Middle frontal gyrus (tissue), 1 donor: ENCODE results near the gene ZNF3.

ENCODE experiments used
- DNase-seq: peaks from one replicate; pipeline ENCODE4 v3.0.0-alpha.2; 2015; ENCODE audit warnings: low spot score; ENCODE audit errors: extremely low spot score

The ZNF3 gene

DNA sequence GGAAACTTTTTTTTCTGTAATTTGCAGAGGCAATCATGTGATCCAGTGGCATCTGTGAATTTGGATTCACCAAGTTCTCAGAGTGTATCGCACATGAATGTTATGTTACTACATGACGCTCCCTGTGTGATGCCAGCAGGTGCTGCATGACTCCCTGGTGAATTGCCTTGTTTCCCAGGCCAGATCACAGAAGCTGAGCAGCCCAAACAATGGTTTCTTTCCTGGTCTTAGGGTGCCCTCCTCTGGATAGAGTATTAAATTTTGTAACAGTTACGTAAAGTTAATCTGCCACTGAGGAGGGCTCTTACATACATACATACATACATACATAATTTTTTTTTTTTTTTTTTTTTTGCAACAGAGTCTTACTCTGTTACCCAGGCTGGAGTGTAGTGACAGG is 28.3 kb downstream of the ZNF3 start:
- peak; percentile 51 for DNase-seq

DNA sequence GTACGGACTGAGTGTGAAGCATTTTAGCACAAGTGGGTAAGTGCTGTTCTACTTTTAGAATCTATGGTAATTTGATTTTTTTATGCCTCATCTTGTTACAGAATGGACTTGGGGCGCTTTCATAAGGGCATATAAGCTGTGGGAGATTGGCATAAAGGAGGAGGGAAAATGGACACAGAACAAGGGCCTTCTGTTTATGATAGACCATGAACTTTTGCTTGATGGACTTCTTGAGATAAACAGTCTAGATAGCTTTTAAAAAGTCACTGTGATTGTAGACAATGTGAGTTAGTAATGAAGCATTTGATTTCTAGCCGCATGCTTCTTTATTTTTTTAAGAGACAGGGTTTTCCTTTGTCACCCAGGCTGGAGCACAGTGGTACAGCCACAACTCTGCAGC is 29.9 kb downstream of the ZNF3 start:
- no peak for DNase-seq

DNA sequence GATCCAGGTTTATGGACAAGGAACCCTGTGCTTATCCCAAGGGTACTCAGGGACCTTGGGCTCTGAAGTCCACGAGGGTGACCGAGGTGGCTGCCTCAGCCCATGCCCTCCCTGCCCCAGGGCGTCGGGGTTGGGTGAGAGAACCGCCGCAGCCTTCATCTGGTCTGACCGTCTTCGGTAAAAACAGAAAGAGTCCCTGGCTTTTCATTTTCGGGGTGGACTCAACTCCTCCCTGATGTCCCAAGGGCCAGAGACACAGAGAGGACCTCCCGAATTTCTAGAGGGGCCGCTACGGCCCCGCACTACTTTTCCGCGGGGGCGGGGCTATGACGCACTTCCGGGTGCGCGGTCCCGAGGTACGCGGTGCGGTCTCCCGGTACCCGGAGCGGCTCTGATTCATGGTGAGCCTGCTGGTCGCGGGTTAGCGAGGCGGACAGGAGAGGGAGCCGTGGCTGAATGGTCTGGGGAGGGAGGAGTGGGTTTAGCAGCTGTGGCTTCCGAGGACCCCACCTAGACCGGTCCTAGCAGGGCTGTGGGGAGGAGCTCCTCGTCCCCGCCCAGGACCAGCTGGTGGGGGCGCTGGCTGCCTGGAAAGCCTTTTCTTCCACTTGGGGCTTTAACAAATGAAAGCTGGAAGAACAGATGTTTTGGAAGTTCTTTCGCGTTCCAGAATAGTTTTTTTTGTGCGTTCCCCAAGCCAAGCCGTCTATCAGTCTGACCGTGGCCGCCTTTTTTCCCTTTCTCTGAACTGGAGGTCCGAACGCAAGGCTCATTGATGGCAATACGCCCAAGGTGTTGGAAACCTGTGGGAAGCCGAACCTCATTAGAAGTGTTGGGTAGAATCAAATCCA is 31.9 kb downstream of the ZNF3 start, which contains the start of gene ZSCAN21:
ZSCAN21 (plus strand) TSS at position 334 of the 851 bp plus-strand sequence. CDS start 7,233 bp downstream, outside the sequence.
- peak; percentile 76 for DNase-seq

GRCh38 chr7:100048680-100049079 is 32.8 kb downstream of the ZNF3 start:
- no peak for DNase-seq

GRCh38 chr7:100044718-100045117 is 36.8 kb downstream of the ZNF3 start:
- no peak for DNase-seq

DNA sequence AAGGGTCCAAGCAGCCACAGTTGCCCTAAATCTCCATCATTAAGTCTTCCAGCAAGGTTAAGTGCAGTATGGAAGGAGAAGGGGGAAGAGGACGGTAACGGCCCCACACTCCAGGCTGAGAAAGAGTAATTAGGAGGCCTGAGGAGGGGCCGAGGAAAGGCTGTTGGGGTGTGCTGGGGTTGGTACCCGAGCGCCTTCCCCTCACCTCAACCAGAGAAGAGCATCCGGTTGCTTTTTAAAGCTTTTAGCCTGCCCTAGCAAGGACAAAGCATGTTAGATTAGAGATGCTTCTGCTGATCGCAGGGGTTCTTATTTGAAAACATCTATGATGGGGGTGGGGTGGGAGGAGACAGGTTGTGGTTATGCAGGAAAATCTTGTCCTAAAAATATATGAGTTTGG is 40.9 kb downstream of the ZNF3 start:
- no peak for DNase-seq

DNA sequence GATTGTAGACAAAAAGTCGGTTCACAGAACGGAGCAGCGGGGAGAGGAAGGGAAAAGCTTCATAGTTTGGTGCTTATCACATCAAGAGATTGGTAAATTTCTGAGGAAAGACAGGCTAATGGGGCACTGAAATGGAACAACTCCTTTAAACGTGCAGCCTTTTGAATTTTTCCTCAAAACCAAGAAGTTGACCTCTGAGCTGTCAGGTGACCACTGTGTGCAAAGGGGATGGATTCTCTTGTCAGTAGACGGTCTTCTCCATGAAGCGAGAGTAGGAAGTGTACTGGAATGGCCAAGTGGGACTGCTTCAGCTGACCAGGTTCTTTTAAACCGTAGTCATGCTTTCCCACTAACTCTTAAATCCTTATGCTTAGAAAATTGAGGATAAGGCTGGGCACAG is 43.2 kb downstream of the ZNF3 start:
- DNase-seq: no peak

- DNase-seq: no peak
These were observed 45.6 kb downstream of the ZNF3 start for GRCh38 chr7:100035876-100036275.

DNA sequence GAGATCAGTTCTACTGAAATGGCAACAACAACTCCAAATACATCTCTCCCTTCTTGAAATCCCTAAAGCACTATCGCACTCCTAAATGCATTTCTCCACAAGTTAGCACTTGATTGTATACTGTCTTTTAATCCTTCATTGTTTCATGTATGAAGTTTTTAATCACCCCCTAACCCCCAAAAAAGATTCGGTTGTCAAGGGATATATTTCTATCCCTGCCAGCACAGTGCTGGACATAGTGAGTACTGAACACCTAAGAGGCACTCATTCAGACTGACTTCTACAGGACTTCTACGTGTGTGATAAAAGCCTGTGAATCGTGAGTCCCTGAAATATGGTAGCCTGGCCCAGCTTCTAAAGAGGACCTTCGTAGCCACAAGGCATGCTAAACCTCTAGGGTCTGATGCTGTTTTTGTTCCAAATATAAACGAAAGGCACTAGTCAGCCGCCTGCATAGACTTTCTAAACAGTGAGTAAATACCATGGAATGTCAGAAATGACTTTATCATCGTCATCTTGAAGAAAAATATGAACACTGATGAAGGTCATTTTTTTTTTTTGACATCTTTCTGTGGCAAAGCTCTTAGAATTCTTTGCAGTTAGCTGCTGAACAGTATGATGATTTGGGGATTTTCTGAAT is 46.5 kb downstream of the ZNF3 start:
- DNase-seq: no peak

DNA sequence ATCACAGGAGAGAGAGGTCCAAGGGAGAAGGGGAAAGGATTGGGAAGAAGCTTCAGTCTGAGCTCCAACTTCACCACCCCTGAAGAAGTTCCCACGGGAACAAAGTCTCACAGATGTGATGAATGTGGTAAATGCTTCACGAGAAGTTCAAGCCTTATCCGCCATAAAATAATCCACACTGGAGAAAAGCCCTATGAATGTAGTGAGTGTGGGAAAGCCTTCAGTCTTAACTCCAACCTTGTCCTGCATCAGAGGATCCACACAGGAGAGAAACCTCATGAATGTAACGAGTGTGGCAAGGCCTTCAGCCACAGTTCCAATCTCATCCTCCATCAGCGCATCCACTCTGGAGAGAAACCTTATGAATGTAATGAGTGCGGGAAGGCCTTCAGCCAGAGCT is 48.0 kb downstream of the ZNF3 start:
- DNase-seq: no peak

DNA sequence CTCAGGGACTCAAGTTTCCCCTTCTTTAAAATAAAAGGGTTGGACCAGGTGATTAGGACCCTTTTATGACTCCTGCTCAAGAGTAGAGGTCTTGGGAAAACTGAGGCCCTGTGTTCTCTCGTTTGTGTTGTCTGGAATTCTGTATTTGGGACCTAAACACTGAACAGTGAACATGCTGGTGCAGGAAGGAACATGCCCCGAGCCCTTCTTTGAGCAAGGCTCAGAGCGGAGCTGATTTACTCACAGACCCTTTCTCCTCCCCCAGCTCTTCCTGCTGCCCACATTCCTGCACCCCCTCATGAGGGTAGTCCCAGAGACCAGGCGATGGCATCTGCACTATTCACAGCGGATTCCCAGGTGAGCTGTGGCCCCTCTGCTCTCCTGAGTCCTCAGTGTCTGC is 51.9 kb downstream of the ZNF3 start:
- DNase-seq: no peak

- DNase-seq: no peak
These were observed 54.3 kb downstream of the ZNF3 start for GRCh38 chr7:100027197-100027596.

DNA sequence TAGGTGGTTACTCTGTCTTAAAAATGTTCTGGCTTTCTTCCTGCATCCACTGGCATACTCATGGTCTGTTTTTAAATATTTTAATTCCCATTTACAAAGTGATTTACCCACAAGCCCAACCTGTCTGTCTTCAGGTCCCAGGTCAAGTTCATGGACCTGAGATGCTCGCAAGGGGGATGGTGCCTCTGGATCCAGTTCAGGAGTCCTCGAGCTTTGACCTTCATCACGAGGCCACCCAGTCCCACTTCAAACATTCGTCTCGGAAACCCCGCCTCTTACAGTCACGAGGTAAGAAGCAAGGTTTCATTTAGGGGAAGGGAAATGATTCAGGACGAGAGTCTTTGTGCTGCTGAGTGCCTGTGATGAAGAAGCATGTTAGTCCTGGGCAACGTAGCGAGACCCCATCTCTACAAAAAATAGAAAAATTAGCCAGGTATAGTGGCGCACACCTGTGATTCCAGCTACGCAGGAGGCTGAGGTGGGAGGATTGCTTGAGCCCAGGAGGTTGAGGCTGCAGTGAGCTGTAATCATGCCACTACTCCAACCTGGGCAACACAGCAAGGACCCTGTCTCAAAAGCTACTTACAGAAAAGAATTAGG is 57.4 kb downstream of the ZNF3 start:
- no peak for DNase-seq

- DNase-seq: no peak
These were observed 58.0 kb downstream of the ZNF3 start for GRCh38 chr7:100023526-100023925.

- DNase-seq: no peak
These were observed 58.9 kb downstream of the ZNF3 start for GRCh38 chr7:100022621-100023020.

DNA sequence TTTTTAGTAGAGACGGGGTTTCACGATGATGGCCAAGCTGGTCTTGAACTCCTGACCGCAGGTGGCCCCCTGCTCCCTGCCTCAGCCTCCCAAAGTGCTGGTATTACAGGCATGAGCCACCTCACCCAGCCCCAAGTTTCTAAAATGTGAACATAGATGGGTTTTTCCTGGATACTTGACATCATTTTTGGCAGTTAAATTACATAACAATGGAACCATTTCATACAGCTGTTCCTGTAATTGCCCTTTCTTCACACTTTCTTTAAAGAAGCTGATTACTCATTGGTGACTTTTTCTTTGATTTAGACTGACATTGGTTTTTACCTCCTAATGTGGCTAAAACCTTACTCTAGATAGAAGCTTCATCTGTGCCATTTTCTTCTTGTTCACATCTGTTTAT is 60.2 kb downstream of the ZNF3 start:
- no peak for DNase-seq
